Measurements from ENCODE around the gene ZNF853.

Gene ZNF853

GRCh38 chr7:6637544-6638229 lies 22.3 kb downstream of the ZNF853 start:
- peak in 1 of 2 experiments; percentile 46 for DNase-seq

- no peak for DNase-seq
Observed at GRCh38 chr7:6639032-6639431, 23.6 kb downstream of the ZNF853 start.

- no peak for DNase-seq
Observed at GRCh38 chr7:6639627-6640026, 24.2 kb downstream of the ZNF853 start.

GRCh38 chr7:6640246-6640721 lies 24.9 kb downstream of the ZNF853 start:
- peak in 1 of 2 experiments; percentile 31 for DNase-seq

GRCh38 chr7:6641305-6642035 lies 26.1 kb downstream of the ZNF853 start:
- no peak for DNase-seq

- DNase-seq: no peak
Observed at GRCh38 chr7:6642239-6642839, 26.9 kb downstream of the ZNF853 start.

GRCh38 chr7:6642861-6643640 lies 27.6 kb downstream of the ZNF853 start:
- DNase-seq: no peak

GRCh38 chr7:6643915-6644625 lies 28.7 kb downstream of the ZNF853 start:
- DNase-seq: no peak

GRCh38 chr7:6644728-6645127 lies 29.3 kb downstream of the ZNF853 start:
- DNase-seq: no peak

- DNase-seq: no peak
Observed at GRCh38 chr7:6646465-6646864, 31.1 kb downstream of the ZNF853 start.

- no peak for DNase-seq
Observed at GRCh38 chr7:6647080-6647479, 31.7 kb downstream of the ZNF853 start.

- no peak for DNase-seq
Observed at GRCh38 chr7:6647541-6647940, 32.1 kb downstream of the ZNF853 start.

- DNase-seq: no peak
Observed at GRCh38 chr7:6648066-6648814, 32.8 kb downstream of the ZNF853 start.

- no peak for DNase-seq
Observed at GRCh38 chr7:6648815-6649104, 33.4 kb downstream of the ZNF853 start.

- no peak for DNase-seq
Observed at GRCh38 chr7:6649241-6649961, 34.0 kb downstream of the ZNF853 start.

GRCh38 chr7:6650086-6650485 lies 34.7 kb downstream of the ZNF853 start:
- DNase-seq: no peak

GRCh38 chr7:6650521-6651011 lies 35.2 kb downstream of the ZNF853 start:
- DNase-seq: no peak

- DNase-seq: no peak
Observed at GRCh38 chr7:6651851-6652445, 36.5 kb downstream of the ZNF853 start.

GRCh38 chr7:6652446-6653011 lies 37.1 kb downstream of the ZNF853 start:
- DNase-seq: no peak

Data from NCI-H526 (cell line).